Mucosa of gallbladder (tissue), 1 donor: ENCODE results near the gene ASAP2. TPM values are rescaled to one million over a fixed set of nuclear protein-coding genes. Genes with fewer than 3 reads are reported as not detected.

Experiments used
- DNase-seq: peaks from one replicate; pipeline ENCODE4 v3.0.0-alpha.2; 2020; ENCODE audit warnings: low spot score
- total RNA-seq: library from RNA; stranded (reverse); gene quantifications from one replicate; pipeline ENCODE4 v1.2.1, GENCODE V29; 2021
- donor health status: DM: no; HTN: no; CAD: no.

The ASAP2 gene
- total RNA-seq, 1 donor from 2014 or later: 44.3 TPM

DNA sequence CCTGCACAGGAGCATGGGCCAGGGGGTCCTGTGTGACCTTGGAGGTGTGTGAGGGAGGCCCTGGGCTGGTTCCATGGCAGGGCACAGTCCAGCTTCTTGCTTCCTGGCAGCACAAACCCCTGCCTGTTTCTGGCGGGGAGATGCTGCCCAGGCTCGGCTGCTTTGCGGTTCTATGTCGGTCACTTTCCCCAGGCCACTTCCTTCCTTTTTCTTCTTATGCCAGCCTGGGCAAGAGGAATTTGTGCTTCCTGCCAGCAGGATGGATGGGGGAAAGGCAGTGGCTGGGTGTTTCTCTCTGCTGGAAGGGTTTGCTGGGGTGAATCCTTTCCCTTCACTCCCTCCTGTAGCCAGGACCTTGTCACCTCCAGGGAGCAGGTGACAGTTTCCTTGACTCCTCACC, 24.3 kb downstream of the ASAP2 start:
- no peak for DNase-seq

- DNase-seq: peak; percentile 44
These were observed 24.9 kb downstream of the ASAP2 start for GRCh38 chr2:9231291-9232165.

DNA sequence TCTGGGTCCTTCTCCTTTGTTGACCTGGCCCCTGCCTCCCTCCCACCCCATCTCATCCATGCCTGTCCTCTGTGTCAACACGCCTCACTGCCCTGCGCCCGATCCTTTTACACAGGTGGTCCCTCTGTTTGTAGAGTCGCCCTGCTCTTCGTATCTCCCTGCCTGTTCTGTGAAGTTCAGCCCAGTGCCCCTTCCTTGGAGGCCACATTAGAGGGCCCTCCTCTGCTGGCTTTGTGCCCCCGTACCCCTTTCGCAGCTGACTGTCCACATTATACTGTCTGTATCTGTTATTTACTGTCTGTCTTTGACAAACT, 25.5 kb downstream of the ASAP2 start:
- DNase-seq: no peak

DNA sequence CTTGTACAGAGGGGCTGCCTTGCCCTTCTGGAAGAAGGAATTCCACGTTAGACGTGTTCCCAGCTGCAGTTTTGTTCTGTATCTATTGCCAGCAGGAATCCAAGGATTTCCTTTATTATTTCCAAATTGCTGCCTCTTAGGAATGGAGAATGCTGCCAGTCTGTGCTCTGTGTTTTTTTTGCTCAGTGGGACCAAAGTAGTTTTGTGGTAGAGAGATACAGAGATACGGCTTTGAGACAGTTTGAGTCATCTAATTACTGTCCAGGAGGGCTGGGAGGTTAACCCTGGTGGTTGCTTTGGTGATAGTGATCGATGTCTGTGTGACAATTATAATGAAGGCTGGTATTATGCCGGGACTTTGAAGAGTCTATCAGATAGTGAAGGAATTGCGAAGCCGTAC, 26.3 kb downstream of the ASAP2 start:
- no peak for DNase-seq

GRCh38 chr2:9234680-9235146, 28.1 kb downstream of the ASAP2 start:
- no peak for DNase-seq

DNA sequence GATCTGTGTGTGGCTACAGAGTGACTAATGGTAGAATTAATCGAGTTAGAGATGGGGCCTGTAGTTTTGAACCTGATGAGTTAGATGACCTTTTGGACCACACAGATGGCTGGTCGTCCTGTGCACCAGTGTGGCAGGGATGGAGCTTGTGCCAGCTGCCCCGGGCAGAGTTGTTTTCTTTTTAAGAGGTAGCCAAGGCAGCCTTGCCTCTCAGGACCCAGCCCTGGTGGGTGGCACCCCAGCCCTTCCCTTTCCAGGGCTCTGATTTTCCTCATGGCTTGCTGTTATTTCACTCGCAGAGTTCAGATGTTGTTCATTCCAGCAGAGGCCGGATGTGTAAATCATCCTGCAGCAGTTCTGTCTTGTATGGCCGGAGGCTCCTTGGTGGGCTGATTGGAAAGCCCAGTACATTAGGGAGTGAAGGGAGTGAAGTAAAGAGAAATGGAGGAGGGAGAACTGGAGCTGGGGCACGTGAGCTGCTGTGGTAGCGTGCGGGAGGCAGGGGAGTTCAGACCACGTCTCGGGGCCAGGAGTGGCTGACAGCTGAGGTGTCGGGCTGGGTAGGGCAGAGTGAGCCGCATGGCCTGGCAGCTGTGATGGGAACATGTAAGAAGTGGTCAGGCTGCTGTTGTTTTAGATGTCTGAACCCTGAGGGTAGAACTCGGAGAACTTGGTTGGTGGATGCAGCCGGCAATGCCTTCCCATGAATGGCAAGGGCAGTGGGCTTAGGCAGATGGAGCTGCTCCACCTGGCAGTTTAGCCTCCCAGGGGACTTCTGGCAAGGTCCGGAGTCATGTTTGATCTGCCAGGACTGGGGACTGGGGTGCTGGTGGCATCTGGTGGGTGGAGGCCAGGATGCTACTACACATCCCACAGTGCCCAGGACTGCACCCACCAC, 28.8 kb downstream of the ASAP2 start:
- no peak for DNase-seq

- DNase-seq: no peak
These were observed 29.4 kb downstream of the ASAP2 start for GRCh38 chr2:9236045-9236344.

DNA sequence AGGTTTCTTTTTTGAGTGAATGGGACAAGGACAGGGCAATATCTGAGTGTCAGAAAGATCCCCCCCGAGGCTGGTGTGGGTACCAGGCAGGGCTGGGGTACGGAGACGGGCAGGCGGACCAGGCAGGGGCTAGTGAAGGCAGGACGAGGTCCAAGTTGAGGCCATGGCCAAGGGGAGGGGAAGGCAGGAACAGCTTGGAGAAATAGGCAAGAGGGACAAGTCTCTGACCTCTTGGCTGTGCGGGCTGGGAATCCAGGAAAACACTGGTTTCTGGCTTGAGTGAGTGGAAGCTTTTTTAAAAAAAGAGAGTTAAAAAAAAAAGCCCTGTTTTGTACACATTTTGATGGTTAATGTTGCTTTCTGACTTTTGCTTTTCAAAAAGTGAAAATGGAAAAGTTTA, 30.3 kb downstream of the ASAP2 start:
- DNase-seq: no peak

- DNase-seq: no peak
These were observed 31.2 kb downstream of the ASAP2 start for GRCh38 chr2:9237831-9238230.

DNA sequence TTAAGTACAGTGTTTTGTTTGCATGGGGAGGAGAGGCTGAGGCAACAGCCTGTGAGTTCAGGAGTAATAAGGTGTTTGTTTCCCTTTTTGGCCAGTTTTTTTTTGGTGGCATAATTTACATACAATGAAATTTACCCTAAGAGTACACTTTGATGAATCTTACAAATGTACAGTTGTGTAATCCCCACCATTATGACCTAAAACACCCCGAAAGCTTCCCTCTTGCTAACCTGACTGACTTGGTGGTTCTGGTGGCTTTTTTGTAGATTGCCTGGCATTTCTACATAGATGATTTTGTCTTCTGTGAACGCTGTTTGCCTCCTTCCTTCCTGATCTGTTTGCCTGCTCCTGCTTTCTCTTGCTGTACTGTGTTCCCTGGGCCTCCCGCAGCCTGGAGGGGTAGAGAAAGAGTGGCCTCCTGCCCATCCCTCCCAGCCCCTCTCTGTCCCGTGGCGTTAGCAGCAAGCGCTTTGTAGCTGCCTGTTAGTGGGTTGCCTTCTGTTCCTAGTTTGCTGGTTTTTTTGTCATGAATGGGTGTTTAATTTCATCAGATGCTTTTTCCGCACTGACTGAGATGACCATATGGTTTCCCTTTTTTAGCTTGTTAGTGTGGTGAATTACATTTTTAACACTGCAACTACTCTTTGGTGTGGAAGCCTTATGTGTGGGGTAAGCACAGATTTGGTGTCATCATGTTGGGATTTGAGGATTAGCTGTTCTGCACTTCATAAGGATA, 32.1 kb downstream of the ASAP2 start:
- DNase-seq: no peak

- DNase-seq: no peak
These were observed 33.0 kb downstream of the ASAP2 start for GRCh38 chr2:9239616-9240015.

DNA sequence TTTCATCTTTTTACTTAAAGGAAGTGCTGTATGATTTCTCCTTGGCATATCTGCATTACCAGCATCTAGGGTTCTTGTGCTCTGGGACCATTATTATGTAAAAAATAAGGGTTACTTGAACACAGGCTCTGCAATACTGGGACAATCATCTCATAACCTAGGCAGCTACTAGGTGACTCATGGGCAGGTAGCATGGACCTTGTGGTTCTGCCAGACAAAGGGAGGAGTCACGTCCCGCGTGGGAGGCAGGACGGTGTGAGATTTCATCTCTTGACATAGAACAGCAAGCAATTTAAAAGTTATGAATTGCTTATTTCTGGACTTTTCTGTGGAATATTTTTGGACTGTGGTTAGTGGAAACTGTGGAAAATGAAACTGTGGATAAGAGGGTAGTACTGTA, 34.1 kb downstream of the ASAP2 start:
- DNase-seq: no peak

DNA sequence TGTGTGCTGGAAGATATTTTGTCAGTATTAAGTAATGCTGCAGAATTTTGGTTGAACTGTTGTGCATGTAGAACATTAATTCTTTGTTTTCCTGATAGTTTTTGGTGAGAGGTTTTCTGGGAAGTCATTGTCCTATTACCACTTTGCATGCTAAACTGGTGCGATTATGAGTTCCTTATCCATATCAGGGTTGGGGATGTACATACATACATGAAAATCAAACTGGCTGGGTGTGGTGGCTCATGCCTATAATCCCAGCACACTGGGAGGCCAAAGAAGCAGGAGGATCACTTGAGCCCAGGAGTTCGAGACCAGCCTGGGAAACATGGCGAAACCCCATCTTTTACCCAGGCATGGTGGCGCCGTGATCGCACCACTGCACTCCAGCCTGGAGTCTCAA, 34.6 kb downstream of the ASAP2 start:
- no peak for DNase-seq

GRCh38 chr2:9243357-9243756, 36.7 kb downstream of the ASAP2 start:
- no peak for DNase-seq

DNA sequence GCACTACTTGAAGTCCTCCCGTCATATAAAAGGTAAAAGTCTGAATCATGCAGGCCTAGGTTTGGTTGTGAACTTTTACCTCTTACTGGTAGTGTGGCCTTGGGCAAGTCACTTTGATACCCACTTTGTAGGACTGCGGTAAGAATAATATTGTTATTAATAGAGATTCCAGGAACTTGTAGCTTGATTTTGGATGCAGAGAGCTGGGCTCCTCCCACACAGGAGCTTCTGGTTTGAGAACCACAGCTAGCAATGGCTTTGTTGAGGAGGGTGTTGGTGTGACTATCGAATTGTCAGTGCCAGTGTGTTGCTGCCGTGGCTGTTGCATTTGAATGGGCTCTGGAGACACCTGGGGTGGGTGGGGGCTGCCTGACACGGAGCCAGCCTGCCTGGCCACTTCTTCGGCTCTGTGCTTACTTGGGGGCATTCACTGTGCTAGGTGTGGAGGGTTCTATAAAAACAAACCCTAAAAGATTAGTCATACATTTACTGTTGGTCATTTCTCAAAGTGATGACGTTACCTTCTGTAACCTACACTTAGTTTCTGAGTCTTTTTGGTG, 38.5 kb downstream of the ASAP2 start:
- DNase-seq: no peak

DNA sequence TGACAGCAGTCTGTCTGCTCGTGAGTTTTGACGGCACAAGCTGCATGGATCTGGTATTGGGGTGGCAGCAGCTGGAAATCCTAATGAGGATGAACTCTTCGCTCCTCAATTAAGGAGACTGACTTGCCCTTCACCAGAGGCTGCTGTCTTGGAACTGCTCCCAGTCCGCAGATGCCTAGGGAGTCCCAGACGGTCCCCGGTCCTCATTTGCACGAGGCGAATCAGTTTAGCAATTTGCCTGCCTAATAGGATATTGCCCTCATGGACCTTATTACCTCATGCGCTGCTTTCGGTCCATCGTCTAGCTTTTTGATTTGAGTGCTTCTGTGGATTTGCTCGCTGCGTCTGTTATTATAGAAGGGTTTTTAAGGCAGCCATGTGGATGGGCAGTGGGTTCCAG, 40.6 kb downstream of the ASAP2 start:
- no peak for DNase-seq

DNA sequence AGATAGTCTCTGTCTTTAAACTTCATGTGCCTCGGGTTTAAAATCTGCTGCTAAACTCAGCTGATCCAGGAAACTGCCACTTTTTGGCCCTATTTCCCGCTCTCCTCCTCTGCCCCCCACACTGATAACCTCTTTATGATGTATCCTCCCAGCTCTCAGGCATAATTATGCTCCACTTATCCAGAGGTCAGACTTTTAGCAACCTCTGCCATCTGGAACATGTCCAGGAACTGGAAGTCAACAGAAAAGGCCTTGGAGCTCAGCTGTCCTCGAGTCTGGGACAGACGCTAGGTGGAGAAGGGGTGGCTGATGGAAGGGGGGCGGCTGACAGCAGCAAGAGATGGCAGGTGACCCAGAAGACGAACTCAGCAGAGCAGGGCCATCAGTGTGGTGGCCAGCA, 41.2 kb downstream of the ASAP2 start:
- DNase-seq: no peak

GRCh38 chr2:9248363-9248762, 41.8 kb downstream of the ASAP2 start:
- DNase-seq: no peak

DNA sequence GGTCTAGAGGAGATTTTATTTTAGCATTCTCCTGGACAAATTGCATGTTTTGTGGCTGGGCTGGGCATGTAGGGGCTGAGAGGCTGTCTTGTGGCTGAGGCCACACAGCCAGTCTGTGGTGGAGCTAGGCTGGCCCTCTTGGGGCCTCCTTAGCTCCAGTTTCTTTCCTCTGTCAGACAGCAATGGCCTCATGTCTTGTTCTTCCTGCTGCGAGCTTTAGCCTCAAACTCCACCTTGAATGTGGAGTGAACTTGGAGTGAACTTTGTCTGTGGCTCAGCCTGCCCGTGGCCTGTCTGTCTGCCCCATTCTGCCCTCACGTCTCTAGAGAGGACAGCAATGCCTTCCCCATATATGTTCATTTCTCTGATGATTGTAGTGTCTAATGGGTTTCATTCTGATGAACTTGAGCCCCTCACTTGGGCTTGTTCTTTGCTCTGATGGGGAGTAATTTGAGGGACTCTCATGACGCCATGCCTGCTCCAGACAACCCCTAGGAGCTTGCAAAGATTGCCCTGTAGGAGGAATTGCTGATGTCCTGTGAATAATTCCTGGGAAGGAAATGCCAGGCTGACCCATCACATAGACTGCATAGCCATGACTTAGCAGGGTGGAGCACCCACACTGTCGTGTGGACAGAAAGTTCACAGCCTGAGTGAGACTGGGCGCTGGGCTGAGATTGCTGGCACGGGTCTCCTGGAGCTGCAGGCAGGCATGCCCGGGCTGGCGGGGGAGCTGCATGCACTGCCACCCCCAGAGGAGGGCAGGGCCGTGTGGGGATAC, 42.6 kb downstream of the ASAP2 start:
- DNase-seq: no peak

DNA sequence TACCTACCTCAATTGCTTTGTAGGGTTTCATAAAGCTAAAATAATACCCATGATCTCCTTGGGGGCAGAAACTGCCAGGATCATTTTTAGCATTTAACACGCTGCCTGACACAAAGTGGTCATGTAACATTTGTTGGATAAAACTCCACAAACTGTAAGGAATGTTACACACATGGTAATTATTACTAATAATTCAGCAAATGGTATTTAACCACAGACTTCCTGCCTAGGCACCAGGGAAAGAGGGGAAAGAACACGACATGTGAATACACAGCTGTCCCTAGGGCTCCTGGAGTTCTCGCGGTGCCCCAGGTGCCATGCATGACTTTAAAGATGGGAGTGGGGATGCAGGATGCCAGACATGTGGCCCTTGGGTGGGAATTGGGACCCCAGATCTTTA, 43.5 kb downstream of the ASAP2 start:
- no peak for DNase-seq

GRCh38 chr2:9250498-9251153, 44.0 kb downstream of the ASAP2 start:
- no peak for DNase-seq
